GM19023 (cell line): ENCODE results near the gene P2RX6.
"Not testable (repeated sequence)": the region's sequence is repeated elsewhere in the genome, so short reads cannot be mapped to it uniquely, and the experiment has no call there.

Experiments used
- ATAC-seq: cut with Tn5 transposase; IDR thresholded peaks from one replicate; pipeline ENCODE4 v1.9.1; 2021; ENCODE audit warnings: mild to moderate bottlenecking, moderate library complexity; ENCODE audit not compliant: unreplicated experiment

Gene P2RX6

DNA sequence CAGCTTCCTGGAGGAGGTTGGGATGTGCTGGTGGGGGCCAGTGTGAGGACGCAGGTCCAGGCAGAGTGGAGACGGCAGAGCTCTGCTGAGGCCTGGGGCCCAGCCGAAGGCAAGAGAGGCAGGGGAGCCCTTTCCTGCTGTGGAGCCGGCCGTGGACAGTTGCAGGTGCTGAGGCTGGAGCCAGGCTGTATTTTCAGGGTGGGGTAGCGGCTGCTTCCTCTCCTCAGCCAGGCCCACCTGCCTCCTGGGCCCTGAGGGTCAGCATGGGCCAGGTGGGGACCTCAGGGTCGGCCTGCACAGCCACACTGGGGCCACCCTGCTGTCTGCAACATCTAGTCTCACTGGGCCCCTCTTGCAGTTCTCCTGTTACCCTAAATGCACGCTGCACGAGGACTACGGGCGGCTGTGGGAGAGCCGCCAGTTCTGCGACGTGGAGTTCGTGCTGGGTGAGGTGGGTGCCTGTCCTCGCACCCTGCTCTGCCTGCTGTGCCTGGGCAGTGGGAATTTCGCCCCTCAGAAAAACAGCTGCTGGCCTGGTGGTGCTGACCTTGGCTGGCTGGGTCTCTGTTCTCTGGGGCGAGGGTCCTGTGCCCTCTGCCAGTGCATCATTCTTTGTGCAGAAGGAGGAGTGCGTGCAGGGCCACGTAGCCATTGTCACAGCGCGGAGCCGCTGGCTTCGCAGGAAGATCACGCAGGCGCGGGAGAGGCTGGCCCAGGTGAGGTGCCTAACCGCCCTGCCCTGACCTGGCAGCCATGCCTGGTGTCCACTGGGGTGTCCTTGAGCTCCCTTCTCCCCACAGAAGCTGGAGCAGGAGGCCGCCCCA, 21.4 kb upstream of the P2RX6 start:
- ATAC-seq = no peak

GRCh38 chr22:20994128-20994901, 20.6 kb upstream of the P2RX6 start:
- no peak for ATAC-seq

DNA sequence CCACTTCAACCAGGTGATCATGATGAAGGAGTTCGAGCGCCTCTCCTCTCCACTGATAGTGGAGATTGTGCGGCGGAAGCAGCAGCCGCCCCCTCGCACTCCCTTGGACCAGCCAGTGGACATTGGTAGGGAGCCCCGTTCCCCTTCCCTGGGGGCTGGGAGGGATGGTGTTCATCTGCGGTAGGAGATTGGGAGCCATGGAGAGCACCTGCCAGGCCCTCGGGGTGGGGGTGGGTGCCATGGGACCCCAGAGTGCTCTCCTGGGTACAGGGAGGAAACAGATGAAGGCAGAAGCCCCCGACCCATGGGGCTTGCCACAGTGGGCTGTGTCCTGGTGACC, 20.1 kb upstream of the P2RX6 start:
- ATAC-seq = no peak

GRCh38 chr22:20995329-20996030, 19.5 kb upstream of the P2RX6 start:
- no peak for ATAC-seq

GRCh38 chr22:20996031-20996410, 18.9 kb upstream of the P2RX6 start:
- no peak for ATAC-seq

GRCh38 chr22:20996598-20997535, 18.1 kb upstream of the P2RX6 start:
- ATAC-seq = no peak

GRCh38 chr22:20997536-20998257, 17.3 kb upstream of the P2RX6 start:
- no peak for ATAC-seq

- no peak for ATAC-seq
Measured at GRCh38 chr22:20998411-20999336, 16.3 kb upstream of the P2RX6 start.

GRCh38 chr22:20999350-21000206, 15.4 kb upstream of the P2RX6 start:
- ATAC-seq = no peak

DNA sequence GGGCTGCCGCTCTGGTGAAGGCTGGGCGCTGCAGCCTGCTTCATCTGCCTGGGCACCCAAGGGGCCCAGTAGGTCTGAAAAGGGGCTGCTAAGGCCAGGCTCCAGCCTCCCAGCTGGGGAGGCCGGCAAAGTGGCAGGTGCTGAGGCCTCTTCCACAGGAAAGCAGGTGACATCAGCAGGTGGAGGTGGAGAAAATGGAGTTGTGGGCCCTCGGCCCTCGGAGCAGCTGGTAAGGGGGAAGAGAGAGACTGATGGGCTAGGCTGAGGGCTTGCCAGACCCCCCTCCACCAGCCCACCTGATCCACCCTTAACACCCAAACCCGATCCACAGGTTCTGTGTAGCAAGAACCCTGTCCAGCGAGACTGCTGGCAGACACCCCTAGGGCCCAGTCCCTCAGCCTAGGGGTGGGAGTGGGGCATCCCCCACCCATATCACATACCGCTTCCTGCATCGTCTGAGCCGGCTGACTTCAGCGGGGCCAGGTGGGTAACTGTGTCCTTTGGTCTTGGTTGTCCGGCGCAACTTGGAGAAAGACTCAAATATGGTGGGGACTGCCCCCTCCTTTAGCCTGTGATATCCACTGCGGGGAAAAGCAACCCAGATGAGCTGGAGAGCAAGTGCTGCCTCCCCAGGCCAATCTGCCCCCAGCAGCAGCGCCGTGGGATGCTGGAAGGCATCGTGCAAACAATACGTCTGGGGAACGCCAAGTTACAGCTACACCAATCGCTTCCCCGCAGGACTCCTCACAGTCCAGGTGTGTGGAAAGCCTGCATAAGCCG, 14.6 kb upstream of the P2RX6 start:
- no peak for ATAC-seq

DNA sequence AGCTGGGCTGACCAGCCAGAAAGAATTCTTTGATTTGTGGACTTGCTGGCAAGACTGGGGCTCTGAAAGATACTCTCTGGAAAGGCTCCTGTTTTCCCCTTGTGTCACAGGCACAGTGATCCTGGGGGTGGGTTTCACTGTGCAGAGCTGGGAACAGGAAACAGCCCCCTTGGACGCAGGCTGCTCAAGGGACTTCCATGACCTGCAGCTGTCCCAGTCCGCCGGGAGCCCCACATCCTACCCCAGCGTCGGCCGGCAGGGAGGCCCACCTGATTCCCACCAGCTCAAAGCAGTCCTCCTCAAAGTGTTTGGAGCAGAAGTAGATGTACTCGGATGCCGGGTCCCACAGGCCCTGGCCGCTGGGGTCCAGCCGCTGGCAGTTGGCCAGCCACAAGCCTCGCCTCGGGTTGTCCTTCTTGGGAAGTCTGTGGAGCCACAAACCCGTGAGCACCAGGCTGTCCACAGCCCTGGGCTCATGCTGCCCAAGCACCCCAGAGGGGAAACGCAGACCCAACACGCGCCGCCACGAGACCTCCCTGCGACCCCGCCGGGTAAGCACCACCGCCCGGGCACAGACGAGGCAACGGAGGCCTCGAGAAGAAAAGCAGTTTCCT, 13.9 kb upstream of the P2RX6 start:
- ATAC-seq = peak; percentile 2

GRCh38 chr22:21001601-21002325, 13.2 kb upstream of the P2RX6 start, which contains the start of gene THAP7:
TSS of gene THAP7 (minus strand) at chr22:21002118. CDS start at chr22:21001911, 207 bp downstream.
- ATAC-seq = peak; percentile 90

GRCh38 chr22:21003782-21004181, 11.2 kb upstream of the P2RX6 start:
- no peak for ATAC-seq

- ATAC-seq = not testable (repeated sequence)
Measured at GRCh38 chr22:21009208-21009607, 5.8 kb upstream of the P2RX6 start.

DNA sequence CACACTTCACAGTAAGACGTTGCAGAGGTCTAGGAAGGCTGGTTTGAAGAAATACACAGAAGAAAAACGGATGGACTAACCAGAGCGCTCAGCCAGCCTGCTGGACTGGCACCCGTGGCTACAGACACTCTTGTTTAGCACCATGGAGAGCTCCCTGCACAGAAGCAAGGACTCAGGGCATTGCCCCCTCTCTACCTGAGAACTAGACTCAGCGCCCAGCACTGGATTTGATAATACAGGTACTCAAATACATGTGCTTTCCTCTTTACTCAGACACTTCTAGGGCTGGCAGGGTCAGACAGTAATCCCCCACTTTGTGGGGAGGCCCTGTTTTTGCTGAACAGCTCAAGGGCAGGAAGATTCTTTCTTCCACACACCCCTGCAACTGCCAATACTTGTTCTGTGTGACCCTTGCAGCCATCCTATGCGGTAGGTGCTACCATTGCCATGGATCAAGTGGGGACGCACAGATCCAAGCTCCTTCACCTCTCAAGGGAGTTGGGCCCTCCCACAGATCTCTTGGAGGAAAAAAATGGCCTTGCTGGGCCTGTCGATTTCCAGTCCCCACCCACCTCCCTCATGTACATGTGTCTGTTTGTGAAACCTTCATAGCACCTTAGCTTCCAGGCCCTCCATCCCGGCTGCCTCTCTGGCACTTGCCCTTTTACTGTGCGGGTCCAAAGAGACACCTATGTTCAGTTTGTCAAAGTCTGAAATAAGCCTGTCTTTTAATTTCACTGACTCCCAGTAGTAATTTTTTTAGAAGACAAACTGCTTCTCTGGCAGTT, 5.1 kb upstream of the P2RX6 start:
- no peak for ATAC-seq
